Endothelial cell of umbilical vein (primary cell): ENCODE results near the gene PRB3. TPM values are rescaled to one million over a fixed set of nuclear protein-coding genes. Genes with fewer than 3 reads are reported as not detected.

Experiments used
- BruUV-seq: library from RNA; stranded (reverse); fragments of 400-500 nt; replicated peaks from 2 replicates; lab custom pipeline; 2021; lab: Mats Ljungman, UMichigan
- CTCF ChIA-PET: fragments of 300-600, 350-600 bp; sonication (Branson Sonifier 250); formaldehyde crosslinking; loops from one replicate; lab custom pipeline; 2021; ENCODE audit warnings: antibody characterized with exemption, inconsistent platforms; lab: Charles Lee
- POLR2A ChIA-PET: fragments of 300-600, 350-600 bp; sonication (Branson Sonifier 250); formaldehyde crosslinking; loops from one replicate; lab custom pipeline; 2021; ENCODE audit warnings: antibody characterized with exemption, inconsistent platforms; lab: Charles Lee
- DNase-seq: peaks from one replicate; pipeline ENCODE4 v3.0.0-alpha.2; 2011; ENCODE audit warnings: low read depth, low spot score
- FAIRE-seq: peaks from 2 replicates; lab custom pipeline; 2011; peaks lifted over from hg19 to GRCh38; lab: Jason Lieb, UNC
- H2AFZ ChIP-seq: 2 replicates; pipeline ENCODE4 v1.6.0; 2012; ENCODE audit warnings: low read depth, low read length, control low read depth, inconsistent platforms
- H3K27ac ChIP-seq: 2 replicates; pipeline ENCODE4 v1.5.1; 2011; ENCODE audit warnings: low read depth, mild to moderate bottlenecking, control low read depth, low read length, moderate library complexity; ENCODE audit not compliant: insufficient read depth
- H3K27me3 ChIP-seq, 2 experiments: 2 replicates each; pipeline versions ENCODE4 v1.6.0 to v1.6.1; 2011; ENCODE audit warnings: low read length in 2 of 2, mixed read lengths in 1 of 2; ENCODE audit not compliant: control insufficient read depth in 2 of 2, insufficient read depth in 2 of 2
- H3K36me3 ChIP-seq, 2 experiments: 2 replicates in 1 of 2; 3 replicates in 1 of 2; pipeline ENCODE4 v1.5.1; 2011; ENCODE audit warnings: low read length in 2 of 2, mild to moderate bottlenecking in 1 of 2, moderate library complexity in 1 of 2; ENCODE audit not compliant: control insufficient read depth in 2 of 2, insufficient read depth in 2 of 2; ENCODE audit errors: extremely low read depth in 1 of 2
- H3K4me1 ChIP-seq: 3 replicates; pipeline ENCODE4 v1.5.1; 2011; ENCODE audit warnings: mild to moderate bottlenecking, low read length; ENCODE audit not compliant: control insufficient read depth, insufficient read depth; ENCODE audit errors: extremely low read depth
- H3K4me2 ChIP-seq: 2 replicates; pipeline ENCODE4 v1.6.1; 2011; ENCODE audit warnings: low read length, control low read depth, mixed read lengths; ENCODE audit not compliant: insufficient read depth
- H3K4me3 ChIP-seq, 3 experiments: fragments of 200-600 bp in 1 of 3; sonication (generic), shearing (Covaris generic) in 1 of 3; replicated peaks in 1 of 3; 2 replicates each; pipeline ENCODE4 v1.5.1; 2011 to 2016; ENCODE audit warnings: control low read depth in 3 of 3, low read length in 3 of 3, mild to moderate bottlenecking in 2 of 3, inconsistent platforms in 1 of 3, low read depth in 1 of 3, moderate library complexity in 1 of 3; ENCODE audit not compliant: insufficient read depth in 1 of 3
- H3K79me2 ChIP-seq: 2 replicates; pipeline ENCODE4 v1.6.0; 2012; ENCODE audit warnings: low read length, inconsistent platforms; ENCODE audit not compliant: control insufficient read depth, insufficient read depth
- H3K9ac ChIP-seq: replicated peaks from 2 replicates; pipeline ENCODE3; 2011; ENCODE audit warnings: low read length, control low read depth; ENCODE audit not compliant: insufficient read depth; ENCODE audit errors: extremely low read depth
- H3K9me1 ChIP-seq: replicated peaks from 3 replicates; pipeline ENCODE4 v1.6.0; 2011; ENCODE audit warnings: mild to moderate bottlenecking, low read length; ENCODE audit not compliant: control insufficient read depth, insufficient read depth; ENCODE audit errors: extremely low read depth
- H3K9me3 ChIP-seq: replicated peaks from 2 replicates; pipeline ENCODE4 v1.5.1; 2012; ENCODE audit warnings: low read length, inconsistent platforms; ENCODE audit not compliant: control insufficient read depth, insufficient read depth
- H4K20me1 ChIP-seq: replicated peaks from 2 replicates; pipeline ENCODE3; 2011; ENCODE audit warnings: mild to moderate bottlenecking, low read length; ENCODE audit not compliant: control insufficient read depth, insufficient read depth; ENCODE audit errors: extremely low read depth
- CTCF ChIP-seq, 2 donors: IDR thresholded peaks; 1 replicate in 1 of 2; 2 replicates in 1 of 2; pipeline ENCODE4 v1.5.1; 2011; ENCODE audit warnings: low read length in 2 of 2, mild to moderate bottlenecking in 2 of 2, moderate library complexity in 2 of 2, control low read depth in 1 of 2, inconsistent platforms in 1 of 2, low read depth in 1 of 2; ENCODE audit not compliant: insufficient read depth in 1 of 2; ENCODE audit errors: extremely low read depth in 1 of 2
- FOS ChIP-seq: IDR thresholded peaks from 2 replicates; pipeline ENCODE4 v1.6.1; 2011; ENCODE audit warnings: mild to moderate bottlenecking, low read length, moderate library complexity, borderline replicate concordance; ENCODE audit not compliant: insufficient read depth
- GATA2 ChIP-seq: IDR thresholded peaks from 2 replicates; pipeline ENCODE4 v1.7.0; 2011; ENCODE audit warnings: low read depth, mild to moderate bottlenecking, moderate library complexity, mixed read lengths, low read length; ENCODE audit not compliant: insufficient read length, insufficient read depth
- MAX ChIP-seq: IDR thresholded peaks from 2 replicates; pipeline ENCODE4 v1.6.1; 2011; ENCODE audit not compliant: insufficient read depth, insufficient read length
- POLR2AphosphoS5 ChIP-seq: IDR thresholded peaks from 2 replicates; pipeline ENCODE4 v1.6.1; 2012; ENCODE audit warnings: low read depth, mild to moderate bottlenecking, control low read depth, low read length, moderate library complexity; ENCODE audit not compliant: insufficient read depth
- dilution Hi-C: fragments of 300-500 bp; cut with MboI; formaldehyde crosslinking; loops from one replicate; pipeline ENCODE4 v1.15.0; 2019; ENCODE audit warnings: low sequenced_read_pairs; ENCODE audit not compliant: extremely low pct_ligation_motif_present
- intact Hi-C: fragments of 100-400 bp; cut with micrococcal nuclease; formaldehyde crosslinking; loops from one replicate; pipeline ENCODE4 v1.10.0; 2022
- polyA plus RNA-seq, 4 experiments: library from polyadenylated mRNA; depleted of rRNA in 3 of 4; stranded (reverse) in 3 of 4; unstranded in 1 of 4; fragments of >200 nt; gene quantifications; 2 replicates each; pipeline versions ENCODE4 v1.2.1 to v1.2.3, GENCODE V29; 2011 to 2012; ENCODE audit warnings: missing spikeins in 1 of 4
- total RNA-seq: library from RNA; stranded (reverse); gene quantifications from 2 replicates; pipeline ENCODE4 v1.2.3, GENCODE V29; 2021

Gene PRB3
- total and polyA plus RNA-seq, 2 donors (not counting 3 experiments of a cell fraction or from before 2014, with no cell fraction given), result not detected

DNA sequence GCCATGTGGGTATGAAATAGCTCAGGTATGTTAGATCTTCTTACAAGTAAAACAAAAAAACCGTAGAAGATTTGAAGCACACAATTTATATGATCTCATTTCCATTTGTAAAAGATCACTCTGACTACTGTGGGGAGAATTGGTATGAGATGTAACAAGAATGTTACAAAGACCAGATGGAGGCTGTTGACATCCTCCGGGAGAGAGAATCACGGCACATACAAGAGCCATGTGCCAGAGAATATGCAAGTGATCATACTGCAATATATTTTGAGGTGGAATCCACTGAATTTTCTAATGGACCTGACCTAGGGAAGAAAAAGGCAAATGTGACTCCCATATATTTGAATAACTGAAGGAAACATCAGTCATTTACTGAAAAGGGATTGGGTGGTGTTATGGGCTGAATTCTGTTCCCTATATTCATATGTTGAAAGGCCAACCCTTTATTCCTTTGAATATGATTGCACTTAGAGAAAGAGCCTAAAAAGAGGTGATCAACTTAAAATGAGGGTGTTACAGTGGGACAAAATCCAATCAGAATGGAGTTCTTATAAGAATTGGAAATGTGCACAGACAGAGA lies 29.1 kb downstream of the PRB3 start:
- Histone ChIP-seq H3K9ac (no peak overlapping the region), H2AFZ (no peak overlapping the region), H3K36me3 (no peaks in the 10 kb centered on the region), H3K4me3 (no peak overlapping the region), H3K79me2 (no peaks in the 10 kb centered on the region), H3K27ac (no peak overlapping the region), H3K9me1 (no peaks in the 10 kb centered on the region), H3K4me1 (no peaks in the 10 kb centered on the region), H3K27me3 (no peaks in the 10 kb centered on the region), H4K20me1 (no peaks in the 10 kb centered on the region), H3K4me2 (no peak overlapping the region), H3K9me3 (no peaks in the 10 kb centered on the region)
- FAIRE-seq, result no peak
- dilution Hi-C loops (loop anchor here (25.0 kb wide), 1 partner anchor 247 kb away; no protein-coding TSS in a partner anchor), intact Hi-C loops (no loop called here)
- ChIA-PET CTCF (interaction anchor here (0.7 kb wide), 1 partner anchor 34 kb away, joined by 3 read pairs; no protein-coding TSS in a partner anchor), POLR2A (no interaction called here)
- no peak for DNase-seq
- TF ChIP-seq FOS (no peak), GATA2 (no peak), MAX (no peak), POLR2AphosphoS5 (no peak), CTCF (IDR thresholded peaks at IDR 0.05; ENCODE audit: extremely low read depth in 1 of 2, insufficient read depth in 1 of 2, low read depth in 1 of 2, low read length in 2 of 2) (no peak)
- no TSS peak for BruUV-seq
